Measurements from ENCODE around the gene CYP2W1. TPM values are rescaled to one million over a fixed set of nuclear protein-coding genes. Genes with fewer than 3 reads are reported as not detected.

CYP2W1 gene
- total RNA-seq, 1 experiment from 2014 or later, result not detected

GRCh38 chr7:981793-982510, 1.0 kb upstream of the CYP2W1 start:
- POLR2A ChIA-PET, result no interaction called here
- H3K4me1 ChIP-seq (ENCODE audit: control insufficient read depth in 1 of 2, insufficient read depth in 2 of 2, low read length in 2 of 2), result no peaks in the 10 kb centered on the region; a peak in 1 of 4 replicates
- no peak overlapping the region for H3K4me3 ChIP-seq (replicated peaks in 1 of 2; ENCODE audit: low read depth in 1 of 2, low read length in 2 of 2)
- H3K9ac ChIP-seq (ENCODE audit: low read length), result no peak overlapping the region
- no peak overlapping the region for H2AFZ ChIP-seq (ENCODE audit: low read depth, low read length, poor library complexity, severe bottlenecking)
- intact Hi-C loops (cut with micrococcal nuclease), result no loop called here
- H3K9me2 ChIP-seq (ENCODE audit: insufficient read depth), result no peaks in the 10 kb centered on the region
- no peaks in the 10 kb centered on the region for H4K20me1 ChIP-seq (ENCODE audit: insufficient read depth)
- no peaks in the 10 kb centered on the region for H3K27me3 ChIP-seq (ENCODE audit: insufficient read depth, low read length)
- no TSS peak for BruUV-seq (replicated peaks)
- no peaks in the 10 kb centered on the region; a peak in 1 of 4 replicates for H3K9me3 ChIP-seq (ENCODE audit: control insufficient read depth in 1 of 2, insufficient read depth in 1 of 2, low read depth in 1 of 2, low read length in 2 of 2)
- CTCF ChIA-PET, result interaction anchor here (0.7 kb wide), 1 partner anchor 11 kb away, joined by 3 read pairs; no protein-coding TSS in a partner anchor
- no peak overlapping the region for H3K4me2 ChIP-seq (ENCODE audit: low read length)
- ATAC-seq (no peak), DNase-seq (ENCODE audit: low read depth, low spot score) (no peak)
- H3K79me2 ChIP-seq (ENCODE audit: insufficient read depth, low read length), result no peaks in the 10 kb centered on the region
- TF ChIP-seq EGR1 (IDR thresholded peaks at IDR 0.05; ENCODE audit: low read depth), result no peak
- H3K27ac ChIP-seq (ENCODE audit: low read depth, low read length), result no peak overlapping the region
- RAD21 ChIA-PET (ENCODE audit: low non-redundant PET in 1 of 2, low total read pairs in 2 of 2, uncharacterized antibody in 2 of 2, unreplicated experiment in 2 of 2), result interaction anchor here in 1 of 2 experiments (0.5 kb wide), 1 partner anchor 84 kb away, joined by 4 read pairs; no protein-coding TSS in a partner anchor
- H3K36me3 ChIP-seq (ENCODE audit: control insufficient read depth in 1 of 2, insufficient read depth in 2 of 2, low read length in 2 of 2), result no peaks in the 10 kb centered on the region

GRCh38 chr7:982511-983003, 424 bp upstream of the CYP2W1 start:
- Histone ChIP-seq H3K36me3 (ENCODE audit: control insufficient read depth in 1 of 2, insufficient read depth in 2 of 2, low read length in 2 of 2) (no peaks in the 10 kb centered on the region), H3K4me2 (ENCODE audit: low read length) (no peak overlapping the region), H3K27me3 (ENCODE audit: insufficient read depth, low read length) (no peaks in the 10 kb centered on the region), H4K20me1 (ENCODE audit: insufficient read depth) (no peaks in the 10 kb centered on the region), H3K4me1 (ENCODE audit: control insufficient read depth in 1 of 2, insufficient read depth in 2 of 2, low read length in 2 of 2) (no peaks in the 10 kb centered on the region; a peak in 1 of 4 replicates), H3K27ac (ENCODE audit: low read depth, low read length) (no peak overlapping the region), H3K9ac (ENCODE audit: low read length) (no peak overlapping the region), H3K9me2 (ENCODE audit: insufficient read depth) (no peaks in the 10 kb centered on the region), H2AFZ (ENCODE audit: low read depth, low read length, poor library complexity, severe bottlenecking) (no peak overlapping the region), H3K79me2 (ENCODE audit: insufficient read depth, low read length) (no peaks in the 10 kb centered on the region), H3K9me3 (ENCODE audit: control insufficient read depth in 1 of 2, insufficient read depth in 1 of 2, low read depth in 1 of 2, low read length in 2 of 2) (no peaks in the 10 kb centered on the region; a peak in 1 of 4 replicates), H3K4me3 (replicated peaks in 1 of 2; ENCODE audit: low read depth in 1 of 2, low read length in 2 of 2) (no peak overlapping the region)
- POLR2A ChIA-PET, result no interaction called here
- no peak for ATAC-seq
- no peak for DNase-seq (ENCODE audit: low read depth, low spot score)
- intact Hi-C loops (cut with micrococcal nuclease), result no loop called here
- BruUV-seq (replicated peaks), result no TSS peak
- TF ChIP-seq CEBPB (IDR thresholded peaks at IDR 0.05; ENCODE audit: low read depth) (no peak), MAX (IDR thresholded peaks at IDR 0.05) (no peak), EZH2 (IDR thresholded peaks at IDR 0.05) (no peak), EZH2phosphoT487 (IDR thresholded peaks at IDR 0.05; ENCODE audit: borderline replicate concordance) (no peak), ZNF274 (IDR thresholded peaks at IDR 0.05; ENCODE audit: low read depth, low read length) (no peak), SRF (IDR thresholded peaks at IDR 0.05; ENCODE audit: low read depth) (no peak), POLR2AphosphoS5 (IDR thresholded peaks at IDR 0.05; ENCODE audit: low read depth, low read length) (no peak), FOSL1 (IDR thresholded peaks at IDR 0.05; ENCODE audit: low read depth) (no peak), POLR2A (IDR thresholded peaks at IDR 0.05; ENCODE audit: borderline replicate concordance, extremely low read depth, insufficient read depth, insufficient read length) (no peak)
- RAD21 ChIA-PET (ENCODE audit: low non-redundant PET in 1 of 2, low total read pairs in 2 of 2, uncharacterized antibody in 2 of 2, unreplicated experiment in 2 of 2), result interaction anchor here in 1 of 2 experiments (0.5 to 0.6 kb wide), 2 partner anchors 84 to 195 kb away, joined by 4 read pairs; no protein-coding TSS in a partner anchor
- CTCF ChIA-PET, result no interaction called here
